Measurements from ENCODE around the gene EWSR1.

Gene EWSR1

GRCh38 chr22:29306835-29307595 is 38.9 kb downstream of the EWSR1 start:
- no peak for DNase-seq

- DNase-seq, result no peak
Observed at GRCh38 chr22:29307596-29308147, 39.6 kb downstream of the EWSR1 start.

DNA sequence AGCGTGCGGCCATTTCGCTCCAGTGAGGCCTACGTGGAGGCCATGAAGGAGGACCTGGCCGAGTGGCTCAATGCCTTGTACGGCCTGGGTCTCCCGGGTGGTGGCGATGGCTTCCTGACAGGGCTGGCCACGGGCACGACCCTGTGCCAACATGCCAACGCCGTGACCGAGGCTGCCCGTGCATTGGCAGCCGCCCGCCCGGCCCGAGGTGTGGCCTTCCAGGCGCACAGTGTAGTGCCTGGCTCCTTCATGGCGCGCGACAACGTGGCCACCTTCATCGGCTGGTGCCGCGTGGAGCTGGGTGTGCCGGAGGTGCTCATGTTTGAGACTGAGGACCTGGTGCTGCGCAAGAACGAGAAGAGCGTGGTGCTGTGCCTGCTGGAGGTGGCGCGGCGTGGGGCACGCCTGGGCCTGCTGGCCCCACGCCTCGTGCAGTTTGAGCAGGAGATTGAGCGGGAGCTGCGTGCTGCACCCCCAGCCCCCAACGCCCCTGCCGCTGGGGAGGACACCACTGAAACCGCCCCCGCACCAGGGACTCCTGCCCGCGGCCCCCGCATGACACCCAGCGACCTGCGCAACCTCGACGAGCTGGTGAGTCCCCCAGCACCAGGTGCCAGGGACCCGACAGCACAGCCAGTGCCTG is 40.2 kb downstream of the EWSR1 start:
- no peak for DNase-seq

DNA sequence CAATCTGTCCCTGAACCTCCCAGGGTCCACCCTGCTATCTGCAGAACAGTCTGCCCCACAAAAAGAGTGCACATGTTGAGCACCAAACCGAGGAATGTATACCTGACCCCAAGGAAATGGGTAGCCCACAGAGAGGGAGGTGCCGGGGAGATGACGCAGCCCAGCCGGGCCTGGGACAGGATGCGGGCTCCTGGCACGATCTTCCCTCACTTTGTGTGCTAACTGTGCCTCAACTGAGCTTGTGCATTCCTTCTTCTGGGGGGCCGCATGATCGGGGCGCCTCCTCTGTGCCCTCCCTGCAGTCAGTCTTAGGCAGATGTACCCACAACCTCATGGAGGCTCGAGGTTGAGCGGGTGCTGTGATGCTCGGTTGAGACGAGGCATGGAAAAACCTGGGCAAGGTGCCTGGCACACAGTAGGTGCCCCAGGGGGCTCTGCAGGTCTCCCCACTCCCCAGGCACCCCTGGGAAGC is 40.8 kb downstream of the EWSR1 start:
- DNase-seq, result no peak

- no peak for DNase-seq
Observed at GRCh38 chr22:29309332-29310064, 41.4 kb downstream of the EWSR1 start.

- no peak for DNase-seq
Observed at GRCh38 chr22:29310065-29310862, 42.2 kb downstream of the EWSR1 start.

GRCh38 chr22:29310863-29311339 is 42.8 kb downstream of the EWSR1 start:
- DNase-seq, result no peak

DNA sequence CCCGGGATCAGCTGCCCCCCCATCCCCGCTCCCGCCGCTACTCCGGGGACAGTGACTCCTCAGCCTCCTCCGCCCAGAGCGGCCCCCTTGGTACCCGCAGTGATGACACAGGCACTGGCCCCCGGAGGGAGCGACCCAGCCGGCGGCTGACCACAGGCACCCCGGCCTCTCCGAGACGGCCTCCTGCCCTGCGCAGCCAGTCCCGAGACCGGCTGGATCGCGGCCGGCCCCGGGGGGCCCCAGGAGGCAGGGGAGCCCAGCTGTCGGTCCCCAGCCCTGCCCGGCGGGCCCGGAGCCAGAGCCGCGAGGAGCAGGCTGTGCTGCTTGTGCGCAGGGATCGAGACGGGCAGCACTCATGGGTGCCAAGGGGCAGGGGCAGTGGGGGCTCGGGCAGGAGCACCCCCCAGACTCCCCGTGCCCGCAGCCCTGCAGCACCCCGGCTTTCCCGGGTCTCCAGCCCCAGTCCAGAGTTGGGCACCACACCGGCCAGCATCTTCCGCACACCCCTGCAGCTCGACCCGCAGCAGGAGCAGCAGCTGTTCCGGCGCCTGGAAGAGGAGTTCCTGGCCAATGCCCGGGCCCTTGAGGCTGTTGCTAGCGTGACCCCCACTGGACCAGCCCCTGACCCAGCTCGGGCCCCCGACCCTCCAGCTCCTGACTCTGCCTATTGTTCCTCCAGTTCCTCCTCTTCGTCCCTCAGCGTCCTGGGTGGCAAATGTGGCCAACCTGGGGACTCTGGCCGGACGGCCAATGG is 43.6 kb downstream of the EWSR1 start:
- DNase-seq, result no peak

- no peak for DNase-seq
Observed at GRCh38 chr22:29312218-29313125, 44.4 kb downstream of the EWSR1 start.

DNA sequence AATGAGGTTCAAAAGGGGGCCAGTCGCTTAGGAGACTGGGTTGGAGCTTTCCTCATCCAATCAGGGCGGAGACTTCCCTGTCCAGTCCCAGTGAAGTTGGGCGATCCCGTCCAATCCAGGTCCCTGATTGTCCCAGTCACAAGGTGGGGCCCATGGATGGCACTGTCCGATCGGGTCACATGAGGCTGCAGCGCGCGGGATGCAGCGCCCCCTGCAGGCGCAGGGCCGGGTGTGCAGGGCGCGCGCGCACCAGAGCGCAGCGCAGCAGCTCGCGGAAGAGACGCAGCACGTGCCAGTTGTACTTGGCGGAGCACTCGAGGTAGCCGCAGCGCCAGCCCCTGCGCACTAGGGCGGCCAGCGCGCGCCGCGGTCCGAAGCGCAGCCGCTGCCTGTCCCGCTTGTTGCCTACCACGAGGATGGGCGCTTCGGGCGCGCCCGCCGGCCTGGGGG is 45.1 kb downstream of the EWSR1 start:
- DNase-seq, result no peak

DNA sequence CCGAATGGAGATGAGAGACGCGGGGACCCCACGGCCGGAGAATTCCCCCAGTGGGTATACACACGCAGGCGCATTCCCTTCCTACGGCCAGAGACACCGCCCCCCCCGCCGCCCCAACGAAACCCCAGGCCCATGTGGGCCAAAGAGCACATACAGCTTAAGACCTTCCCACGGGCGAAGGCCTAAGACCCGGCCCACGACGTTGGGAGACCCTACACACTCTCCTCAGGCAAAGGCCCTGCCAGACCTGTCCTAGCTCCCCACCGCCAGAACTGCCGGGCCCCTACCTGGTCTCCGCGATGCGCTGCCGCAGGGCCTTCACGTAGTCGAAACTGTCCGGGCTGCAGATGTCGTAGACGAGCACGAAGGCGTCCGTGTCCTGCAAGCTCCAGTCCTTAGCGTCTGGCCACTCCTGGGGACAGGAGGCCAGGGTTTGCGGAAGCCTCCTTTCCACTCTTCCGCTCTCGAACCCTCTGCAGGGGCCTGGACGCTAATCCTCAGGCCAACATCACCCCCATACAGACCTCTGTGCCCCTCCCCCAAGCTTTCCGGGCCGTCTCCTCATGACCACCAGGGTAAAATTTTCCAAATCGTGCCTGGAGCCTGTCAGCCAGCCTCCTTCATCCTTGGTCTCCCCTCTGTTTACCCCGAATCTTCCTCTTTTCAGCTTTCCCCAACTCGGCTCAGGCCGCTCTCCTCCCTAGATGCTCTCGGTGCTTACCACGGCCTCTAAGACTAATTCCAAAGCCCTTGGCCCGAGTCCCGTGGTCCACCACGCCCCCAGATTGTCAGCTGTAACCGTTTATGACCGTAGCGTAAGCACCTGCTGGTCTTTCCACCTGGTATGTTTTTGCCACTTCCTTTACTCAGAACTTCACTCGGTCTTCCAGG is 45.8 kb downstream of the EWSR1 start:
- DNase-seq, result no peak

- no peak for DNase-seq
Observed at GRCh38 chr22:29314537-29315285, 46.6 kb downstream of the EWSR1 start.

DNA sequence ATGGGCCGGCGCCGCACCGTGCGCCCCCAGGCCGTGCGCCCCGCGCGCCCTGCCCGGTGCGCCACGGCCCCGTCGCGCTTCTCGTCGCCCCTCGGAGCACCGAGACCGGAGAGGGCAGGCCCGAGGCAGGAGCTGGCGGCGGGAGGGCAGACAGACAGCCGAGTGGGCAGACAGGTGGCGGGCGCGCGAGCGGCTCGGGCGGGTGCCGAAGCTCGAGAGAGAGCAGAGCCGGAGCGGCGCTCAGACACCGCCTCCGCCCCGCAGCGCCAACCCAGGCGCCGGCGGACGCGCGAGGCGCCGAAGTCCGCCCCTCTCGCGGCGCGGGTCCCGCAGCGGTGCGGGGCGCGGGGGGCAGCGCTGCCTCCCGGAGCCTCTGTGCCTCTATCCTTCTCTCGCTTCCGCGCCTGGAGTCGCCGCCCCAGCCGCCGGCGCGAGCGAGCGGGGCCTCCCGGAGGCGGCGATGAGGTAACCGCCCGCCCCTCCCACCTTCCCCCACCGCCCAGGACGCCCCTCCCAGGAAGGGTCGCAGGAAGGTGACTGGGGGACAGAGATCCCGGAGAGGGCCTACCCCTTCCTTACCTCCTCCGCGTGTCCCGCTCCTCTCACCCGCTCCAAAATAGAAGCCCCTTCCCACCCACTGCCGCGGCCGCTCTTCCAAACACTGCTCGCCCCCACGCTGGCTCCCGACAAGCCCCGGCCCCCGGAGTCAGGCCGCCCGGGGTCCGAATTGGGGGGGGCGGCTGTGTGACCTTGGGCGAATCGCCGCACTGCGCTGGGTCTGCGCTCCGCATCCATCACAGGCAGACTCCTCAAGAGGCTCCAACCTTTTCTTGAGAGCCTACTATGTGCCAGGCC is 47.4 kb downstream of the EWSR1 start, which contains the start of gene RASL10A:
TSS of gene RASL10A (minus strand) at position 412 of the 855 bp plus-strand sequence. CDS start 451 bp downstream, outside the sequence.
- no peak for DNase-seq

DNA sequence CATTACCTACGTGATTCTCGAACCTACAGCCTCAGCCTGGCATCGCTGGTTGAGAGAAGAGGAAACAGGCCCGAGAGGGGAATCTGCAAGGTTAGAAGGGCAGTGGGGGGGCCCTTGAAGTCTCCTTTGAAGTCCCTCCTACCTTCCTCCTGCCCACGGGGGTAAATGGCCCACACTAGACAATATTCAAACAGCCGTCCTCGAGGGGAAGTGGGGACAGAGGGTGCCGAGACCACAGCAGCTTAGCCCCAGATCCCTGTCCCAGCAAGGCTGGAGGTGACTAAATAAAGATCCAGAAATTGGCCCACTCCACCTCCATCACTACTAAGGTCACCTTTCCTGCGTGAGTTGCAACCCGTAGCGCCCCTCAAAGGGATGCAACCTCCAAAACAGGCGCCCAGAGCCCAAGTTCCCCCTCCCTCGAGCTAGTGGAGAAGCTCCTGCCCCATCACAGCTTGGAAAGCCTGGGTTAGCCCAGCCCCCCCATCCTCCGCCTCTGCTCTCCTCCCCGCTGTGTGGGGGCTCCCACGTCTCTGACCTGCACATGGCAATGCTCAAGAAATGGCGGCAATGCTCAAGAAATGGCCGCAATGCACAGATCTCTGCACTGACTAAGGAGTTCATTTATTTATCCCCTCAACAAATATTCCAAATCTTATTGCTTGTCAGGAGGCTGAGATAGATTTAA is 48.2 kb downstream of the EWSR1 start:
- DNase-seq, result no peak

DNA sequence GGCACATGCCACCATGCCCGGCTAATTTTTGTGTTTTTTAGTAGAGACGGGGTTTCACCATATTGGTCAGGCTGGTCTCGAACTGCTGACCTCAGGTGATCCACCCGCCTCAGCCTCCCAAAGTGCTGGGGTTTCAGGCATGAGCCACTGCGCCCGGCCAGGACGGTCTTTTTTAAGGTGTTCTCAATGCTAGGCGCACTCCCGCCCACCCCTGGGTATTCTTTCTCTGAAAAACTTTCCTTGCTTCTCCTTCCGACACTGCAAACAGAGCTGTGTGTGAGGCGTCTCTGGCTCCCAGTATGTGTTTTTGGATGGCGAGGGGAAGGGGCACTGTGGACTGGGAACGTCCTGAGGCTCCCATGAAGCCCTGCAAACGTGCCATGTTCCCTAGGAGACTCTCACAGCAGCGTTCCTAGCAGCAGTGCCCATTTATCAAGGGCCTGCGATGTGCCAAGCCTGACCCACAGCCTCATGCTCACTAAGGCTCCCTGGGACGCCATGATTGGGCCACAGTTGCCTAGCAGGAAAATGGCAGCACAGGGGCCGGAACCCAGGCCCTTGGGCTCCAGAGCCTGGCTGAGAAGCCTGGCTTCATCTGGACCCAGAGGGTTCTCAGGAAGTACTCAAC is 49.9 kb downstream of the EWSR1 start:
- no peak for DNase-seq

- no peak for DNase-seq
Observed at GRCh38 chr22:29319072-29319471, 51.0 kb downstream of the EWSR1 start.
